ENCODE results near the gene RAB3GAP1.

DNA sequence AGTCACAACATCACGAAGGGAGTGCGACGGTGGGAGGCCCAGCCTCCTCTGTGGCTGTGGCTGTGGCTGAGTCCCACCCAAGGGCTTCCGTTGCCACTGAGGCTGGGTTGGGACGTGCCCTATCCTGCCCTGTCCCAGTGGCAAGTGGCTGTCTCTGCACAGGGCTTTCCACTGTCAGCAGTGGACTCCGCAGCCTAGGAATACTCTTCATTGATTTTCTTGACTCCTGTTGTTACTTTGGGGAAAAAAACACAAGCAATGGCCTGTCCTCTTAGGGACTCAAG lies 122.7 kb downstream of the RAB3GAP1 start:
- TF ChIP-seq, protein P1, sequence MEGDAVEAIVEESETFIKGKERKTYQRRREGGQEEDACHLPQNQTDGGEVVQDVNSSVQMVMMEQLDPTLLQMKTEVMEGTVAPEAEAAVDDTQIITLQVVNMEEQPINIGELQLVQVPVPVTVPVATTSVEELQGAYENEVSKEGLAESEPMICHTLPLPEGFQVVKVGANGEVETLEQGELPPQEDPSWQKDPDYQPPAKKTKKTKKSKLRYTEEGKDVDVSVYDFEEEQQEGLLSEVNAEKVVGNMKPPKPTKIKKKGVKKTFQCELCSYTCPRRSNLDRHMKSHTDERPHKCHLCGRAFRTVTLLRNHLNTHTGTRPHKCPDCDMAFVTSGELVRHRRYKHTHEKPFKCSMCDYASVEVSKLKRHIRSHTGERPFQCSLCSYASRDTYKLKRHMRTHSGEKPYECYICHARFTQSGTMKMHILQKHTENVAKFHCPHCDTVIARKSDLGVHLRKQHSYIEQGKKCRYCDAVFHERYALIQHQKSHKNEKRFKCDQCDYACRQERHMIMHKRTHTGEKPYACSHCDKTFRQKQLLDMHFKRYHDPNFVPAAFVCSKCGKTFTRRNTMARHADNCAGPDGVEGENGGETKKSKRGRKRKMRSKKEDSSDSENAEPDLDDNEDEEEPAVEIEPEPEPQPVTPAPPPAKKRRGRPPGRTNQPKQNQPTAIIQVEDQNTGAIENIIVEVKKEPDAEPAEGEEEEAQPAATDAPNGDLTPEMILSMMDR (IDR thresholded peaks at IDR 0.05) = no peak
- no peak for TF ChIP-seq POLR2A (IDR thresholded peaks at IDR 0.05)

Data from sigmoid colon (tissue), 3 donors.